ENCODE results near the gene SLC8A2. TPM values are rescaled to one million over a fixed set of nuclear protein-coding genes. Genes with fewer than 3 reads are reported as not detected.
A peak's percentile ranks its signal among the peaks of the same experiment; 100 is the strongest.
"Not testable (repeated sequence)": the region's sequence is repeated elsewhere in the genome, so short reads cannot be mapped to it uniquely, and the experiment has no call there.

Gene SLC8A2
- polyA plus RNA-seq, 4 donors, result 0.12 to 0.92 TPM; not detected in 2

DNA sequence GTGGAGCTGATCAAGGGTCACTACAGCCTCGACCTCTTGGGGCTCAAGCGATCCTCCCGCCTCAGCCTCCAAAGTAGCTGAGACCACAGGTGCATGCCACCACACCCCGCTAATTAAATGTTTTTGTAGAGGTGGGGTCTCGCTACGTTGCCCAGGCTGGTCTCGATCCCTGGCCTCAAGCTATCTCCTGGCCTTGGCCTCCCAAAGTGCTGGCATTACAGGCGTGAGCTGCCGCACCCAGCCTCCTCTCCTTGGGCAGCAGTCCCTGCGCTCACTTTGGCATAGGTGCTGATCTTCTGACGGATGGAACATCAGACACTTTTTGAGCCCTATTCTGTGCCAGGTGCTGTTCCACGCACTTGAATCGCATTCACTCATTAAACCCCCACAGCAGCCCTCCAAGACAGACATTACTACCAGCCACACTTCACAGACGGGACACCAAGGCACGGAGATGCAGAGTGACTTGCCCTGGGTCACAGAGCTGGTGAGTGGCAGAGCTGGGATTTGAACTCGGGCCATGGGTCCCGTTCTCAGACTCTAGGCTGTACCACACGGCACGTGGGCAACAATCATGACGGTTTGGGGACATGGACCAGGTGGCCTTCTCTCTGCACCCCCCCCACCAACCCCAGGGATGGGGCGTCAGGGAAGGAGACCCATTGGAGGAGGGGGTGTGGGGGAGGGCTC, 55.6 kb downstream of the SLC8A2 start:
- WGBS, 3 donors, result 82 to 89% (median 86%) methylated on average over 21 of the region's 21 CpGs
- Histone ChIP-seq H3K4me1 (ENCODE audit: control insufficient read depth in 3 of 3, insufficient read depth in 2 of 3, low read depth in 1 of 3, low read length in 2 of 3) (no peaks in the 10 kb centered on the region), H3K36me3 (ENCODE audit: control insufficient read depth in 3 of 3, insufficient read depth in 2 of 3, low read depth in 1 of 3, low read length in 3 of 3) (peaks cover 0 to 7% (median 0%) of the 10 kb centered on the region in 3 donors), H3K9me3 (ENCODE audit: control insufficient read depth in 2 of 2, insufficient read depth in 1 of 2, low read depth in 1 of 2, low read length in 1 of 2) (no peaks in the 10 kb centered on the region), H3K27me3 (ENCODE audit: control insufficient read depth in 3 of 3, insufficient read depth in 3 of 3, low read length in 3 of 3) (peaks cover 3 to 53% (median 21%) of the 10 kb centered on the region in 3 donors), H3K27ac (ENCODE audit: low read depth in 1 of 3, low read length in 2 of 3) (no peak overlapping the region), H3K4me3 (ENCODE audit: low read depth in 1 of 3, low read length in 3 of 3) (no peak overlapping the region)
- FAIRE-seq (no peak), DNase-seq (no peak)

DNA sequence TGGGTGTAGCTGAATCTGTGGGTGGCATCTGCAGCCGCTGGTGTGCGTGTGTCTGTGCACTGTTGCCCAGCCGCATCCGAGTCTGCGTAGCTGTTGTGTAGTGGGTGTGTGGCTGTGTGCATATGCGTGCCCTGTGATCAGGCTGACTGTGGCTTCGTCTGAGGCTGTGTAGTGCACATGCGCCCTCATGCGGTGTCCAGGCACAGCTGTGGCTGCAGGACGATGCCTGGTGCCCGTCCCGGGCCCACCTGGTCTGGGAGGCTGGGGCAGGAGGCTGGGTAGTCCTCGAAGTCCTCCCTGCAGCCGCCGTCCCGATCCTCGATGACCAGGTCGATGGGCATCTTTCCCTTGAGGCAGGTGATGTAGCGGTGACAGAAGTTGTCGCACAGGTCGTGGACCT, 57.2 kb downstream of the SLC8A2 start:
- WGBS, 3 donors, result 67 to 72% (median 71%) methylated on average over 21 of the region's 21 CpGs
- DNase-seq (no peak), FAIRE-seq (no peak)
- Histone ChIP-seq H3K9me3 (ENCODE audit: control insufficient read depth in 2 of 2, insufficient read depth in 1 of 2, low read depth in 1 of 2, low read length in 1 of 2) (no peaks in the 10 kb centered on the region), H3K36me3 (ENCODE audit: control insufficient read depth in 3 of 3, insufficient read depth in 2 of 3, low read depth in 1 of 3, low read length in 3 of 3) (peaks cover 0 to 7% (median 0%) of the 10 kb centered on the region in 3 donors), H3K27me3 (ENCODE audit: control insufficient read depth in 3 of 3, insufficient read depth in 3 of 3, low read length in 3 of 3) (peaks cover under 1 to 37% (median 9%) of the 10 kb centered on the region in 3 donors), H3K4me3 (ENCODE audit: low read depth in 1 of 3, low read length in 3 of 3) (no peak overlapping the region), H3K27ac (ENCODE audit: low read depth in 1 of 3, low read length in 2 of 3) (no peak overlapping the region), H3K4me1 (ENCODE audit: control insufficient read depth in 3 of 3, insufficient read depth in 2 of 3, low read depth in 1 of 3, low read length in 2 of 3) (no peaks in the 10 kb centered on the region)

DNA sequence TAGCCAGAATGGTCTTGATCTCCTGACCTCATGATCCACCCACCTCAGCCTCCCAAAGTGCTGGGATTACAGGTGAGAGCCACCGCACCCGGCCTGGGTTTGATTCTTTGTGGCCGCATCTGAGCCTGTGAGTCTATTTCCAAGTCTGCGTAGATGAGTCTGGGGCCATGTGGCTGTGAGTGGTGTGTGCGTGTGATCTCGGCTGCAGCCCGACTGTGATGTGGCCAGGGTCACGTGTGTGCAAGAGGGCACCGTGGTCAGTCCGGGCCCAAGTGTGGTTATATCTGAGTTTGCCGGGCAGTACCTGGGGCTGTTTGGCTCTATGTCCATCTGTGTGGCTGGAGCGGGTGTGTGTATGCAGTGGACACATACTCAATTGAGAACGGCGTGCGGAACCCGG, 57.8 kb downstream of the SLC8A2 start:
- no peak for DNase-seq
- Histone ChIP-seq H3K9me3 (ENCODE audit: control insufficient read depth in 2 of 2, insufficient read depth in 1 of 2, low read depth in 1 of 2, low read length in 1 of 2) (no peaks in the 10 kb centered on the region), H3K27ac (ENCODE audit: low read depth in 1 of 3, low read length in 2 of 3) (no peak overlapping the region), H3K4me1 (ENCODE audit: control insufficient read depth in 3 of 3, insufficient read depth in 2 of 3, low read depth in 1 of 3, low read length in 2 of 3) (no peaks in the 10 kb centered on the region), H3K36me3 (ENCODE audit: control insufficient read depth in 3 of 3, insufficient read depth in 2 of 3, low read depth in 1 of 3, low read length in 3 of 3) (peaks cover 0 to 7% (median 0%) of the 10 kb centered on the region in 3 donors), H3K4me3 (ENCODE audit: low read depth in 1 of 3, low read length in 3 of 3) (no peak overlapping the region), H3K27me3 (ENCODE audit: control insufficient read depth in 3 of 3, insufficient read depth in 3 of 3, low read length in 3 of 3) (peaks cover 0 to 35% (median 9%) of the 10 kb centered on the region in 3 donors)
- 92 to 95% (median 93%) methylated on average over 16 of the region's 16 CpGs for WGBS, 3 donors
- FAIRE-seq, result no peak

DNA sequence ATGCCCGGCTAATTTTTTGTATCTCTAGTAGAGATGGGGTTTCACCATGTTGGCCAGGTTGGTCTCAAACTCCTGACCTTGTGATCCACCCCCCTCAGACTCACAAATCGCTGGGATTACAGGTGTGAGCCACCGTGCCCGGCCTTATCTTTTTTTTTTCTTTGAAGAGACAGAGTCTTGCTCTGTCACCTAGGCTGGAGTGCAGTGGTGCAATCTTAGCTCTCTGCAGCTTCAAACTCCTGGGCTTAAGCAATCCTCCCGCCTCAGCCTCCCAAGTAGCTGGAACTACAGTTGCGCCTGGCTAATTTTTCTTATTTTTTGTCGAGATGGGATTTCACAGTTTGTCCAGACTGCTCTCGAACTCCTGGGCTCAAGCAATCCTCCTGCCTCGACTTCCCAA, 60.0 kb downstream of the SLC8A2 start:
- not testable (repeated sequence) for DNase-seq; H3K9me3 ChIP-seq (ENCODE audit: control insufficient read depth in 2 of 2, insufficient read depth in 1 of 2, low read depth in 1 of 2, low read length in 1 of 2); H3K4me1 ChIP-seq (ENCODE audit: control insufficient read depth in 3 of 3, insufficient read depth in 2 of 3, low read depth in 1 of 3, low read length in 2 of 3); H3K4me3 ChIP-seq (ENCODE audit: low read depth in 1 of 3, low read length in 3 of 3); FAIRE-seq; H3K27ac ChIP-seq (ENCODE audit: low read depth in 1 of 3, low read length in 2 of 3); H3K36me3 ChIP-seq (ENCODE audit: control insufficient read depth in 3 of 3, insufficient read depth in 2 of 3, low read depth in 1 of 3, low read length in 3 of 3)
- H3K27me3 ChIP-seq (ENCODE audit: control insufficient read depth in 3 of 3, insufficient read depth in 3 of 3, low read length in 3 of 3), result peaks cover 0 to 18% (median 0%) of the 10 kb centered on the region in 3 donors
- 63 to 64% (median 63%) methylated on average over 9 of the region's 9 CpGs for WGBS, 3 donors

DNA sequence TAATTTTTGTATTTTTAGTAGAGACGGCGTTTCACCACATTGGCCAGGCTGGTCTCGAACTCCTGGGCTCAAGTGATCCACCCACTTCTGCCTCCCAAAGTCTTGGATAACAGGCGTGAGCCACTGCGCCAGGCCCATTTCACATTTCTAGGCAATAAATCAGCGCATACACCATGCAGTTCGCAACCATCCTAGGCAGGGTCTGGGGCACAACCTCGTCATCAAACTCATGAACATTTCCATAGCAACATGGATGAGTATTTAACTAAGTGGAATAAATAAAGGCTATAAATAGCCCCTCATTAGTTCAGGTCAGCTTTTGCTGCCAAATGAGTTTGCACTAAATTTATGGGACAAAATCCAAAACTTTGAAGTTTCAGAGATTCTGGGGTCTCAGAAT, 60.6 kb downstream of the SLC8A2 start:
- Histone ChIP-seq H3K27ac (ENCODE audit: low read depth in 1 of 3, low read length in 2 of 3) (no peak overlapping the region), H3K4me3 (ENCODE audit: low read depth in 1 of 3, low read length in 3 of 3) (no peak overlapping the region), H3K4me1 (ENCODE audit: control insufficient read depth in 3 of 3, insufficient read depth in 2 of 3, low read depth in 1 of 3, low read length in 2 of 3) (no peaks in the 10 kb centered on the region), H3K9me3 (ENCODE audit: control insufficient read depth in 2 of 2, insufficient read depth in 1 of 2, low read depth in 1 of 2, low read length in 1 of 2) (no peaks in the 10 kb centered on the region), H3K27me3 (ENCODE audit: control insufficient read depth in 3 of 3, insufficient read depth in 3 of 3, low read length in 3 of 3) (peaks cover 0 to 18% (median 0%) of the 10 kb centered on the region in 3 donors), H3K36me3 (ENCODE audit: control insufficient read depth in 3 of 3, insufficient read depth in 2 of 3, low read depth in 1 of 3, low read length in 3 of 3) (peaks cover 0 to 6% (median 0%) of the 10 kb centered on the region in 3 donors)
- 71 to 74% (median 73%) methylated on average over 8 of the region's 8 CpGs for WGBS, 3 donors
- FAIRE-seq, result no peak
- DNase-seq, result no peak

DNA sequence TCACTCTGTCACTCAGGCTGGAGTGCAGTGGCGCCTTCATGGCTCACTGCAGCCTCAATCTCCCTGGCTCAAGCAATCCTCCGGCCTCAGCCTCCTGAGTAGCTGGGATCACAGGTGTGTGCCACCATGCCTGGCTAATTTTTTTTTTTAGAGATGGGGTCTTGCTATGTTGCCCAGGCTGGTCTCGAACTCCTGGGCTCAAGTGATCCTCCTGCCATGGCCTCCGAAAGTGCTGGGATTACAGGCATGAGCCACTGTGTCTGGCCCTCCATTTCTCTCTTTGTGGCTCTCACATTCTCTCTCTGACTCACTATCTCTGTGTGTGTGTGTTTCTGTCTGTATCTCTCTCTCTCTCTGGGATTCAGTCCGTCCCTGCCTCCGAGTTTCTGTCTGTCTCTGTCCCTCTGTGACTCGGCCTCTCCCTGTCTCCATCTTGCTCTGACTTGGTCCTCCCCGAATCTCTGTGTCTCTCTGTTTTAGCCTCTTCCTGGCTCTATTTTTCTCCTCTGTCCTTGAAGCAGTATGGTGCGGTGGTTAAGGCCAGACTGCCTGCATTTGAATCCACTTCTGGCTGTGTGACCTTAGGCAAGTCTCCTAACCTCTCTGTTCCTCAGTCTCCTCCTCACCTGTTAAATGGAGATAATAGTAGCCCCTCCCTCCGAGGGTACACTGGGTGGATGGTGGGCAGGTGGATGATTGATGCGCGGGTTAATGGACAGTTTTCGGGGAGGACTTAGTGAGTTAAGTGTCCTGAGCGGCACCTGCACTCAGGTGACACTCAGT, 63.3 kb downstream of the SLC8A2 start:
- no peak for DNase-seq
- Histone ChIP-seq H3K27me3 (ENCODE audit: control insufficient read depth in 3 of 3, insufficient read depth in 3 of 3, low read length in 3 of 3) (peaks cover 0 to 10% (median 0%) of the 10 kb centered on the region in 3 donors), H3K36me3 (ENCODE audit: control insufficient read depth in 3 of 3, insufficient read depth in 2 of 3, low read depth in 1 of 3, low read length in 3 of 3) (peaks cover 0 to under 1% (median 0%) of the 10 kb centered on the region in 3 donors), H3K9me3 (ENCODE audit: control insufficient read depth in 2 of 2, insufficient read depth in 1 of 2, low read depth in 1 of 2, low read length in 1 of 2) (no peaks in the 10 kb centered on the region), H3K4me3 (ENCODE audit: low read depth in 1 of 3, low read length in 3 of 3) (no peak overlapping the region), H3K27ac (ENCODE audit: low read depth in 1 of 3, low read length in 2 of 3) (no peak overlapping the region), H3K4me1 (ENCODE audit: control insufficient read depth in 3 of 3, insufficient read depth in 2 of 3, low read depth in 1 of 3, low read length in 2 of 3) (no peaks in the 10 kb centered on the region)
- WGBS, 3 donors, result 82 to 90% (median 87%) methylated on average over 14 of the region's 14 CpGs
- FAIRE-seq, result no peak

DNA sequence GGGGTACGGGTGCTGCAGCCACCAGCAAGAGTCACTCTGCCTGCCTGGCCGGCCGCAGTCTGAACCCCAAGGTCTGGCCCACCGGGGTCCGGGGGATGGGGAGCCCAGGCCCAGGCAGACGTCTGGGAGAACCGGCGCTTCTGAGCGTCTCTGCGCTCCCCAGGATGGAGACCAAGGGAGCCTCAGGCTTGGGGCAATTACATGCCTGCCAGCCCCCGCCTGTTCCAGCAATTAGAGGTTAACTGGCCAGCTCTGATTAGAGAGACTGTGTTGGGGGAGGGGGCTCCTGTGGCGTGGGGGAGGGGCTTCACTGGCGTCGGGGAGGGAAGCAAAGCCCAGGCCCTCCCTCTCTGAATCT, 64.3 kb downstream of the SLC8A2 start:
- no peak for DNase-seq
- Histone ChIP-seq H3K4me1 (ENCODE audit: control insufficient read depth in 3 of 3, insufficient read depth in 2 of 3, low read depth in 1 of 3, low read length in 2 of 3) (no peaks in the 10 kb centered on the region), H3K27me3 (ENCODE audit: control insufficient read depth in 3 of 3, insufficient read depth in 3 of 3, low read length in 3 of 3) (peaks cover 0 to 10% (median 0%) of the 10 kb centered on the region in 3 donors), H3K4me3 (ENCODE audit: low read depth in 1 of 3, low read length in 3 of 3) (no peak overlapping the region), H3K9me3 (ENCODE audit: control insufficient read depth in 2 of 2, insufficient read depth in 1 of 2, low read depth in 1 of 2, low read length in 1 of 2) (no peaks in the 10 kb centered on the region), H3K36me3 (ENCODE audit: control insufficient read depth in 3 of 3, insufficient read depth in 2 of 3, low read depth in 1 of 3, low read length in 3 of 3) (no peaks in the 10 kb centered on the region), H3K27ac (ENCODE audit: low read depth in 1 of 3, low read length in 2 of 3) (no peak overlapping the region)
- 20 to 21% (median 20%) methylated on average over 14 of the region's 14 CpGs for WGBS, 3 donors
- no peak for FAIRE-seq

DNA sequence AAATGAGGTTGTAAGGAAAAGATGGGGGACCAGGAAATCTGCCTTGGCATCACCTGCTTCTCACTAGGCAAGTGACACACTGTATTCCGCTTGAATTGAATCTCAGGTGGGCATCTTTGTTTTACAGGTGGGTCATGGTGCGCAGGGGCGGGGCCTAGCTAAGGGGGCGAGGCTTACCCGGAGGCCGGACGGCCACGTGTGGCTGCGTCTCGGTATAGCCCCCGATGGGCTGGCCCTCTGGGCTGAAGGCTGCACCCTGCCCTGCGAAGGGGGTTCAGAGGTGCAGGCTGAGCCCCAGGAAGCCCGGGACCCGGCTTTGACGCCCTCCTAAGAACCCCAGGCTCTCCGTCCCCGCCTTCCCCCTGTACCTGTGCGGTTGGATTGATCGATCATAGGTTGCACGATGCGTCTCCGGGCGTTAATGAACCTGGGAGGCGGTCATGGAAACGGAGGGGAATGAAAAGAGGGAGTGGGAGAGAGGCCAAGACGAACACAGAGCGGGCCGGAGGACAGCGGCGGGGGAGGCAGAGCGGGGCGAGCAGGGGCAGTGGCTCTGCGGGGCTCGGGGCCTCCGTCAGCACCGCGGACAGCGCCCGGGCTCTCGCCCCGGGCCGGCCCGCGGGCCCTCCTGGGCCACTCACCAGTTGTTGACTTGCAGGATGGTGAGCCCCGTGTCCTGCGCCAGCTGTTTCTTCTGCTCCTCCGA, 64.8 kb downstream of the SLC8A2 start:
- no peaks in the 10 kb centered on the region for H3K4me1 ChIP-seq (ENCODE audit: control insufficient read depth in 3 of 3, insufficient read depth in 2 of 3, low read depth in 1 of 3, low read length in 2 of 3)
- H3K27ac ChIP-seq (ENCODE audit: low read depth in 1 of 3, low read length in 2 of 3), result no peak overlapping the region
- H3K9me3 ChIP-seq (ENCODE audit: control insufficient read depth in 2 of 2, insufficient read depth in 1 of 2, low read depth in 1 of 2, low read length in 1 of 2), result no peaks in the 10 kb centered on the region
- DNase-seq, result peak in 1 of 2 donors; percentile 44
- FAIRE-seq, result no peak
- no peak overlapping the region for H3K4me3 ChIP-seq (ENCODE audit: low read depth in 1 of 3, low read length in 3 of 3)
- H3K36me3 ChIP-seq (ENCODE audit: control insufficient read depth in 3 of 3, insufficient read depth in 2 of 3, low read depth in 1 of 3, low read length in 3 of 3), result no peaks in the 10 kb centered on the region
- H3K27me3 ChIP-seq (ENCODE audit: control insufficient read depth in 3 of 3, insufficient read depth in 3 of 3, low read length in 3 of 3), result peaks cover 0 to 10% (median 0%) of the 10 kb centered on the region in 3 donors
- WGBS, 3 donors, result 18 to 29% (median 18%) methylated on average over 30 to 47 of the region's 47 CpGs

Measured in small intestine (tissue), 7 donors.